Gastrocnemius medialis (tissue), 4 donors: ENCODE data around the gene COPS2. TPM values are rescaled to one million over a fixed set of nuclear protein-coding genes. Genes with fewer than 3 reads are reported as not detected.

ENCODE experiments used
- ATAC-seq, 2 donors: fragments of 150-250 bp; one replicate each; pipeline ENCODE4 v1.9.1; 2016
- DNase-seq, 2 donors: peaks; one replicate each; pipeline ENCODE4 v3.0.0-alpha.2; 2019
- H3K27ac ChIP-seq, 4 donors: fragments of 200-600 bp; sonication (generic); 1 replicate in 1 of 4; 2 replicates in 3 of 4; pipeline ENCODE4 v1.5.1; 2016 to 2018; ENCODE audit warnings: mild to moderate bottlenecking in 2 of 4, moderate library complexity in 1 of 4
- H3K27me3 ChIP-seq, 3 donors: fragments of 200-600 bp; sonication (generic) in 2 of 3; 1 replicate in 1 of 3; 2 replicates in 2 of 3; pipeline versions ENCODE4 v1.5.1 to v1.6.0; 2016 to 2019; ENCODE audit warnings: mild to moderate bottlenecking in 1 of 3, moderate library complexity in 1 of 3
- H3K36me3 ChIP-seq, 2 donors: fragments of 200-600 bp; sonication (generic) in 1 of 2; one replicate each; pipeline ENCODE4 v1.5.1; 2017 to 2018
- H3K4me1 ChIP-seq, 2 donors: fragments of 200-600 bp; sonication (generic) in 1 of 2; one replicate each; pipeline ENCODE4 v1.5.1; 2016 to 2017; ENCODE audit warnings: mild to moderate bottlenecking in 2 of 2
- H3K4me3 ChIP-seq, 4 donors: fragments of 200-600 bp; sonication (generic) in 3 of 4; 1 replicate in 1 of 4; 2 replicates in 3 of 4; pipeline ENCODE4 v1.5.1; 2016 to 2019; ENCODE audit warnings: mild to moderate bottlenecking in 2 of 4
- H3K9me3 ChIP-seq, 3 donors: fragments of 200-600 bp; sonication (generic) in 2 of 3; 1 replicate in 1 of 3; 2 replicates in 2 of 3; pipeline ENCODE4 v1.5.1; 2016 to 2019
- POLR2A ChIP-seq, 2 donors: fragments of 450-650 bp; IDR thresholded peaks; one replicate each; pipeline ENCODE4 v1.6.1; 2017; ENCODE audit warnings: antibody characterized with exemption in 2 of 2, mild to moderate bottlenecking in 2 of 2, moderate library complexity in 2 of 2
- in situ Hi-C, 4 donors: fragments of 200-750 bp; cut with MboI; loops; one replicate each; pipeline versions ENCODE4 v1.15.0 to v1.8.0; 2017; ENCODE audit warnings: low sequenced_read_pairs in 4 of 4
- intact Hi-C: fragments of 100-400 bp; cut with DNase I; formaldehyde crosslinking; loops from one replicate; pipeline ENCODE4 v1.15.1; 2023; ENCODE audit warnings: low total_unique reads
- total RNA-seq, 4 donors: library from RNA; depleted of rRNA; stranded (reverse); fragments of >200 nt; gene quantifications; one replicate each; pipeline versions ENCODE4 v1.1.0 to v1.2.3, GENCODE V29; 2016
- TF ChIP-seq, protein P1 (sequence below), 5 experiments: fragments of 450-650 bp in 3 of 5; fragments of 200-600 bp in 2 of 5; sonication (generic) in 2 of 5; IDR thresholded peaks in 4 of 5; conservative IDR thresholded peaks in 1 of 5; 1 replicate in 4 of 5; 2 replicates in 1 of 5; pipeline ENCODE4 v1.5.1; 2016 to 2019; ENCODE audit warnings: antibody characterized with exemption in 5 of 5, mild to moderate bottlenecking in 3 of 5, moderate library complexity in 3 of 5

The COPS2 gene
- total RNA-seq, 4 donors from 2014 or later = 69.5 to 98.2 (median 93.2) TPM

DNA sequence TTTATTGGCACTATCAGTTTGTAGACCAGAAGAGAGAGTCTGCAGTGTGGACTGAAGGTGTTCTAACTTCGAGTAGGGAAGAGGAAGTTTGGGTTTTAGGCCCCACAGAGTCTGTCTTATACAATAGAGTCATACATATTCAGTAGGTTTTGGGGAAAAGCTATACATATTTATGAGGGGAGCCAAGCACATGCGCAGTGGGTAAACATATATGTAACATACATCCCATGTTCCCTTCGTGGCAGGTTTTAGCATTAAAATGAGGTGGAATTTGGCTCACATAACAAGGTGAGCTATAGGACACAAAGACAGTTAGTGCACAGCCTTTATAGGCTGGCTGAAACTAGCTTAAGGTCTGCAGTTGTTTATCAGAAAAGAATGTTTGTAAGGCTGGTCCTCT lies 19.5 kb upstream of the COPS2 start:
- TF ChIP-seq, protein P1, sequence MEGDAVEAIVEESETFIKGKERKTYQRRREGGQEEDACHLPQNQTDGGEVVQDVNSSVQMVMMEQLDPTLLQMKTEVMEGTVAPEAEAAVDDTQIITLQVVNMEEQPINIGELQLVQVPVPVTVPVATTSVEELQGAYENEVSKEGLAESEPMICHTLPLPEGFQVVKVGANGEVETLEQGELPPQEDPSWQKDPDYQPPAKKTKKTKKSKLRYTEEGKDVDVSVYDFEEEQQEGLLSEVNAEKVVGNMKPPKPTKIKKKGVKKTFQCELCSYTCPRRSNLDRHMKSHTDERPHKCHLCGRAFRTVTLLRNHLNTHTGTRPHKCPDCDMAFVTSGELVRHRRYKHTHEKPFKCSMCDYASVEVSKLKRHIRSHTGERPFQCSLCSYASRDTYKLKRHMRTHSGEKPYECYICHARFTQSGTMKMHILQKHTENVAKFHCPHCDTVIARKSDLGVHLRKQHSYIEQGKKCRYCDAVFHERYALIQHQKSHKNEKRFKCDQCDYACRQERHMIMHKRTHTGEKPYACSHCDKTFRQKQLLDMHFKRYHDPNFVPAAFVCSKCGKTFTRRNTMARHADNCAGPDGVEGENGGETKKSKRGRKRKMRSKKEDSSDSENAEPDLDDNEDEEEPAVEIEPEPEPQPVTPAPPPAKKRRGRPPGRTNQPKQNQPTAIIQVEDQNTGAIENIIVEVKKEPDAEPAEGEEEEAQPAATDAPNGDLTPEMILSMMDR (IDR thresholded peaks at IDR 0.05 in 4 of 5, conservative IDR thresholded peaks at IDR 0.05 in 1 of 5) = no peak
- no peak for TF ChIP-seq POLR2A (IDR thresholded peaks at IDR 0.05)
- Histone ChIP-seq H3K9me3 (no peaks in the 10 kb centered on the region), H3K27me3 (no peaks in the 10 kb centered on the region), H3K27ac (no peak overlapping the region), H3K4me3 (no peak overlapping the region), H3K4me1 (no peaks in the 10 kb centered on the region), H3K36me3 (no peaks in the 10 kb centered on the region)
- intact Hi-C loops = no loop called here
- no peak for ATAC-seq
- no peak for DNase-seq
- in situ Hi-C loops = loop anchor here in 1 of 4 donors (25.0 kb wide), 1 partner anchor 313 kb away; no protein-coding TSS in a partner anchor

- Histone ChIP-seq H3K4me1 (no peaks in the 10 kb centered on the region), H3K4me3 (no peak overlapping the region), H3K9me3 (no peaks in the 10 kb centered on the region), H3K27ac (no peak overlapping the region), H3K36me3 (no peaks in the 10 kb centered on the region), H3K27me3 (no peaks in the 10 kb centered on the region)
- in situ Hi-C loops (loop anchor here in 1 of 4 donors (25.0 kb wide), 1 partner anchor 309 kb away; no protein-coding TSS in a partner anchor), intact Hi-C loops (no loop called here)
- TF ChIP-seq, protein P1 (IDR thresholded peaks at IDR 0.05 in 4 of 5, conservative IDR thresholded peaks at IDR 0.05 in 1 of 5) = no peak
- no peak for TF ChIP-seq POLR2A (IDR thresholded peaks at IDR 0.05)
- ATAC-seq (no peak), DNase-seq (no peak)
Measured at GRCh38 chr15:49171790-49172189, 16.4 kb upstream of the COPS2 start.

GRCh38 chr15:49169880-49170597 lies 14.6 kb upstream of the COPS2 start, which contains the start of gene GALK2:
GALK2 (plus strand) TSS chr15:49170247; CDS start chr15:49170323, 76 bp downstream.
- no peaks in the 10 kb centered on the region for H3K4me1 ChIP-seq
- H3K27me3 ChIP-seq = no peaks in the 10 kb centered on the region
- H3K4me3 ChIP-seq = peak within 1 kb of the TSS; percentile 58 to 89 (median 78)
- ATAC-seq = peak; percentile 96 to 98
- no peaks in the 10 kb centered on the region for H3K36me3 ChIP-seq
- H3K27ac ChIP-seq = peak within 1 kb of the TSS; percentile 82 to 91 (median 86)
- DNase-seq = peak; percentile 72 to 80
- in situ Hi-C loops = loop anchor here in 1 of 4 donors (25.0 kb wide), 1 partner anchor 308 kb away; no protein-coding TSS in a partner anchor
- intact Hi-C loops = loop anchor here (1.0 kb wide), 1 partner anchor 15 kb away; the partner anchor contains the start of gene COPS2
- no peaks in the 10 kb centered on the region for H3K9me3 ChIP-seq
- peak; percentile 42 to 50 for TF ChIP-seq POLR2A (IDR thresholded peaks at IDR 0.05)
- TF ChIP-seq, protein P1 (IDR thresholded peaks at IDR 0.05 in 4 of 5, conservative IDR thresholded peaks at IDR 0.05 in 1 of 5) = no peak

DNA sequence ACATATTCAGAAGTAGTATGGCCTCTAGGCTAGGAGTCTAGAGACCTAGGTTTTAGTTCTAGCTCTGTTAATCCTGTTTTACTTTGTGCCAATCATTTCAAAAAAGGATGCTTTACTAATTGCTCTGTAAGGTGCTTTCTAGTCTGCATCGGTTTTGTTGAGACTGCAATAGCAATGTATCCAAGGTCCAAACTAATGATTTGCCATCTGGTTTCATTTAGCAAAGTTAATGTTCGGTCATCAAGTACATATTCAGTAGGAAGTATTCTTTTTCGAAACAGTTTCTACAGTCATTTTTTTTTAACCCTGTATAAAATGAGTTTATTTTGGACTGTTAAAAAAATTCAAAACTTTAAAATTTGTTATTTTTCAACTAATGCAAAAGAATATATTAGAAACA lies 12.6 kb upstream of the COPS2 start:
- intact Hi-C loops = no loop called here
- in situ Hi-C loops = loop anchor here in 1 of 4 donors (25.0 kb wide), 1 partner anchor 306 kb away; no protein-coding TSS in a partner anchor
- Histone ChIP-seq H3K4me3 (no peak overlapping the region), H3K36me3 (no peaks in the 10 kb centered on the region), H3K27ac (no peak overlapping the region), H3K27me3 (no peaks in the 10 kb centered on the region), H3K9me3 (no peaks in the 10 kb centered on the region), H3K4me1 (no peaks in the 10 kb centered on the region)
- ATAC-seq (no peak), DNase-seq (no peak)
- no peak for TF ChIP-seq POLR2A (IDR thresholded peaks at IDR 0.05)
- TF ChIP-seq, protein P1 (IDR thresholded peaks at IDR 0.05 in 4 of 5, conservative IDR thresholded peaks at IDR 0.05 in 1 of 5) = no peak
